A673 (cell line): ENCODE data around the gene FAM81A.

Experiments used
- CTCF ChIP-seq: fragments of 300-800, 200-600 bp; sonication (generic); conservative IDR thresholded peaks from 2 replicates; pipeline ENCODE4 v1.5.1; 2017; ENCODE audit warnings: low read depth, mild to moderate bottlenecking, antibody characterized with exemption, low read length, moderate library complexity, mixed read lengths
- EZH2 ChIP-seq: fragments of 200-600 bp; sonication (generic); IDR thresholded peaks from 2 replicates; pipeline ENCODE4 v1.6.1; 2017; ENCODE audit warnings: borderline replicate concordance, low read depth, mild to moderate bottlenecking, mixed read lengths, antibody characterized with exemption, low read length; ENCODE audit not compliant: poor library complexity, severe bottlenecking

DNA sequence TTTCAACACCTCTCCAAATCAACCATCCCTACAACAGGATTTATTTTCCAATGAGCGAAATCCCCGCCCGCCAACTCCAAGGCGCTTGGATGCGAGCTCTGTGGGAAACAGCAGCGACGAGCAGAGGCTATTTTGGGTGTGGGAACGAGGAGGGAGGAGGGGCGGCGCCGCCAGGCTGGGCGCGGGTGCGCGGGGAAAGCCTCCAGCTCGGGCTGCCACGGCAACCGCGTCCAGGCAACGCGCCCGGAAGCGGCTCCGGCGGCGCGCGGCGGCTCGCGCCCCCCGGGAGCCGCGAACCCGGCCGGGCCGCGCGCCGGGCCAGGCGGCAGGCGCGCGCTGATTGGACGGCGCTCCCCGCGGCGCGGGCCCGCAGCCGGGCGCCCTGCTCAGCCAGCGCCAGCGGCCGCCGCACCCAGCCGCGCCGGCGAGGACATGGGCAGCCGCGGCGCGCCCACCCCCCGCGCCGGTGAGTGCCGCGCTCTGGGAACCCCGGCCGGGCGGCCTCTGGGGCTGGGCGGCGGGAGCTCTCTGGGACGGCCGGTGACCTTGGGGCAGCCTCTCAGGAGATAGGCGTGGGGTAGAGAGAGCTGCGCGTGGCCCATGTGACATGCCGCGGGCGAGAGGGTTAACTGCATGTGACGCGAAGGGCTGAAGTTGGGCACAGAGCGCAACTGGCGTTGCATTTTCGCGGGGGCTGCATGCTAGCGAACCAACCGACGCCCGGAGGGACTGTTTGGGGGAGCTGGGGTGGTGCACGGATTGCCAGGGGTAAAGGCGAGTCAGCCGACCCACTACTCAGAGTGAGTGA, at the start of gene FAM81A:
- TF ChIP-seq CTCF: no peak
- no peak for TF ChIP-seq EZH2
